Measurements from ENCODE around the gene GAS2L1.

The GAS2L1 gene

GRCh38 chr22:29306175-29306834 is at the start of gene GAS2L1:
GAS2L1 (plus strand) TSS chr22:29306650; CDS start chr22:29308106, 1,456 bp downstream.
- DNase-seq (ENCODE audit: low read depth in 2 of 2), result peak in 1 of 2 donors; percentile 16

GRCh38 chr22:29257751-29258181 is 48.7 kb upstream of the GAS2L1 start:
- DNase-seq (ENCODE audit: low read depth in 2 of 2), result no peak

GRCh38 chr22:29258407-29259252 is 47.8 kb upstream of the GAS2L1 start:
- no peak for DNase-seq (ENCODE audit: low read depth in 2 of 2)

- DNase-seq (ENCODE audit: low read depth in 2 of 2), result no peak
These were observed 47.1 kb upstream of the GAS2L1 start for GRCh38 chr22:29259253-29259899.

- DNase-seq (ENCODE audit: low read depth in 2 of 2), result no peak
These were observed 46.4 kb upstream of the GAS2L1 start for GRCh38 chr22:29260031-29260560.

GRCh38 chr22:29260601-29261315 is 45.7 kb upstream of the GAS2L1 start:
- no peak for DNase-seq (ENCODE audit: low read depth in 2 of 2)

- no peak for DNase-seq (ENCODE audit: low read depth in 2 of 2)
These were observed 42.6 kb upstream of the GAS2L1 start for GRCh38 chr22:29263791-29264276.

- DNase-seq (ENCODE audit: low read depth in 2 of 2), result no peak
These were observed 41.1 kb upstream of the GAS2L1 start for GRCh38 chr22:29265305-29265704.

GRCh38 chr22:29265929-29266328 is 40.5 kb upstream of the GAS2L1 start:
- DNase-seq (ENCODE audit: low read depth in 2 of 2), result no peak

- DNase-seq (ENCODE audit: low read depth in 2 of 2), result no peak
These were observed 39.6 kb upstream of the GAS2L1 start for GRCh38 chr22:29266564-29267461.

GRCh38 chr22:29267462-29267857 is 39.0 kb upstream of the GAS2L1 start:
- DNase-seq (ENCODE audit: low read depth in 2 of 2), result no peak

GRCh38 chr22:29267858-29268510 is 38.5 kb upstream of the GAS2L1 start, which contains the start of the genes EWSR1 and RHBDD3:
EWSR1 (plus strand) TSS chr22:29268268; CDS start chr22:29268337, 69 bp downstream.
RHBDD3 (minus strand) TSS chr22:29267981; CDS start chr22:29265626, 2,355 bp downstream.
- DNase-seq (ENCODE audit: low read depth in 2 of 2), result peak; percentile 94 to 95

GRCh38 chr22:29268511-29269229 is 37.8 kb upstream of the GAS2L1 start:
- peak in 1 of 2 donors; percentile 10 for DNase-seq (ENCODE audit: low read depth in 2 of 2)

- no peak for DNase-seq (ENCODE audit: low read depth in 2 of 2)
These were observed 37.2 kb upstream of the GAS2L1 start for GRCh38 chr22:29269230-29269604.

- DNase-seq (ENCODE audit: low read depth in 2 of 2), result no peak
These were observed 36.5 kb upstream of the GAS2L1 start for GRCh38 chr22:29269731-29270474.

- DNase-seq (ENCODE audit: low read depth in 2 of 2), result no peak
These were observed 35.8 kb upstream of the GAS2L1 start for GRCh38 chr22:29270475-29271271.

- DNase-seq (ENCODE audit: low read depth in 2 of 2), result no peak
These were observed 33.8 kb upstream of the GAS2L1 start for GRCh38 chr22:29272624-29273023.

Data from stimulated activated CD8-positive, alpha-beta memory T cell treated with anti-CD3 and anti-CD28 coated beads, Interleukin-2, amount 100 ng/mL, for 1 hour (primary cell).